Hepatocyte (in vitro differentiated cells): ENCODE data around the gene SELENOF. TPM values are rescaled to one million over a fixed set of nuclear protein-coding genes. Genes with fewer than 3 reads are reported as not detected.

Experiments
- DNase-seq: peaks from one replicate; pipeline ENCODE4 v3.0.0-alpha.2; 2016; ENCODE audit warnings: low spot score
- H2AFZ ChIP-seq: fragments of 200-600 bp; sonication (generic); 2 replicates; pipeline ENCODE4 v1.6.0; 2016; ENCODE audit warnings: antibody characterized with exemption, mild to moderate bottlenecking
- H3K27ac ChIP-seq: fragments of 200-600 bp; sonication (generic); 2 replicates; pipeline ENCODE4 v1.5.1; 2016; ENCODE audit warnings: mild to moderate bottlenecking
- H3K27me3 ChIP-seq: fragments of 200-600 bp; sonication (generic); 2 replicates; pipeline ENCODE4 v1.6.1; 2016
- H3K36me3 ChIP-seq: fragments of 200-600 bp; sonication (generic); replicated peaks from 2 replicates; pipeline ENCODE4 v1.5.1; 2016; ENCODE audit warnings: low read depth; ENCODE audit not compliant: insufficient read depth
- H3K4me1 ChIP-seq: fragments of 200-600 bp; sonication (generic); 2 replicates; pipeline ENCODE4 v1.5.1; 2016; ENCODE audit warnings: mild to moderate bottlenecking, moderate library complexity; ENCODE audit not compliant: insufficient read depth
- H3K4me2 ChIP-seq: fragments of 200-600 bp; sonication (generic); 2 replicates; pipeline ENCODE4 v1.6.0; 2016
- H3K4me3 ChIP-seq: fragments of 200-600 bp; sonication (generic); 2 replicates; pipeline ENCODE4 v1.5.1; 2016; ENCODE audit warnings: mild to moderate bottlenecking
- H3K79me2 ChIP-seq: fragments of 200-600 bp; sonication (generic); 2 replicates; pipeline ENCODE4 v1.6.0; 2017; ENCODE audit warnings: mild to moderate bottlenecking
- H3K9me2 ChIP-seq: fragments of 200-600 bp; sonication (generic); replicated peaks from 2 replicates; pipeline ENCODE4 v1.6.0; 2017; ENCODE audit warnings: mild to moderate bottlenecking; ENCODE audit not compliant: insufficient read depth
- H3K9me3 ChIP-seq: fragments of 200-600 bp; sonication (generic); 2 replicates; pipeline ENCODE4 v1.5.1; 2016; ENCODE audit warnings: low read depth, mild to moderate bottlenecking
- H4K20me1 ChIP-seq: fragments of 200-600 bp; sonication (generic); 2 replicates; pipeline ENCODE4 v1.6.0; 2016; ENCODE audit warnings: mild to moderate bottlenecking; ENCODE audit not compliant: insufficient read depth, poor library complexity, severe bottlenecking
- CTCF ChIP-seq: fragments of 200-600 bp; sonication (generic); IDR thresholded peaks from 2 replicates; pipeline ENCODE4 v1.5.1; 2016; ENCODE audit warnings: antibody characterized with exemption, mild to moderate bottlenecking; ENCODE audit not compliant: poor library complexity
- EZH2 ChIP-seq: fragments of 200-600 bp; sonication (generic); IDR thresholded peaks from 2 replicates; pipeline ENCODE4 v1.6.1; 2016; ENCODE audit warnings: antibody characterized with exemption, mild to moderate bottlenecking, borderline replicate concordance
- EZH2phosphoT487 ChIP-seq: fragments of 200-600 bp; sonication (generic); IDR thresholded peaks from one replicate; pipeline ENCODE4 v1.6.1; 2018; ENCODE audit warnings: antibody characterized with exemption, mild to moderate bottlenecking, low read depth, moderate library complexity; ENCODE audit not compliant: unreplicated experiment, severe bottlenecking
- WGBS: methylation state at CpG from one replicate; pipeline ENCODE4 v1.1.6; 2016; ENCODE audit warnings: low lambda C conversion rate; ENCODE audit errors: missing lambda C conversion rate; 5-methylcytosine and 5-hydroxymethylcytosine counted together
- polyA plus RNA-seq: library from polyadenylated mRNA; unstranded; fragments of >200 nt; fragmentation: Nextera tagmentation; extraction: Ambion mirVana; gene quantifications from 2 replicates; pipeline ENCODE4 v1.2.1, GENCODE V29; 2016
- total RNA-seq: library from RNA; depleted of rRNA; stranded (reverse); fragments of >200 nt; gene quantifications from 2 replicates; pipeline ENCODE4 v1.2.3, GENCODE V29; 2014

Gene SELENOF
- total and polyA plus RNA-seq, 2 experiments from 2014 or later = 168 to 193 TPM

GRCh38 chr1:86865973-86866637 is 47.8 kb downstream of the SELENOF start:
- H3K27ac ChIP-seq = no peak overlapping the region
- no peaks in the 10 kb centered on the region for H3K27me3 ChIP-seq
- no peaks in the 10 kb centered on the region for H3K36me3 ChIP-seq
- H2AFZ ChIP-seq = no peak overlapping the region
- H3K9me3 ChIP-seq = no peaks in the 10 kb centered on the region
- peaks cover 9% of the 10 kb centered on the region for H3K79me2 ChIP-seq
- H3K4me1 ChIP-seq = no peaks in the 10 kb centered on the region
- H3K4me2 ChIP-seq = no peak overlapping the region
- TF ChIP-seq EZH2 (no peak), EZH2phosphoT487 (no peak), CTCF (no peak)
- H3K4me3 ChIP-seq = no peak overlapping the region
- DNase-seq = no peak
- peaks cover 3% of the 10 kb centered on the region for H4K20me1 ChIP-seq
- WGBS = 95% methylated on average over 6 of the region's 6 CpGs
- no peaks in the 10 kb centered on the region for H3K9me2 ChIP-seq

GRCh38 chr1:86862920-86863319 is 51.0 kb downstream of the SELENOF start:
- H3K4me2 ChIP-seq = no peak overlapping the region
- no peaks in the 10 kb centered on the region for H3K27me3 ChIP-seq
- H3K79me2 ChIP-seq = peaks cover 9% of the 10 kb centered on the region
- peaks cover 3% of the 10 kb centered on the region for H4K20me1 ChIP-seq
- H3K27ac ChIP-seq = no peak overlapping the region
- no peaks in the 10 kb centered on the region for H3K36me3 ChIP-seq
- H3K9me3 ChIP-seq = no peaks in the 10 kb centered on the region
- TF ChIP-seq CTCF (no peak), EZH2 (no peak), EZH2phosphoT487 (no peak)
- H3K9me2 ChIP-seq = no peaks in the 10 kb centered on the region
- H3K4me1 ChIP-seq = no peaks in the 10 kb centered on the region
- H3K4me3 ChIP-seq = no peak overlapping the region
- H2AFZ ChIP-seq = no peak overlapping the region
- 93% methylated on average over 2 of the region's 2 CpGs for WGBS
- no peak for DNase-seq

- Histone ChIP-seq H3K79me2 (peaks cover 9% of the 10 kb centered on the region), H3K9me2 (no peaks in the 10 kb centered on the region), H3K4me3 (no peak overlapping the region), H3K4me2 (no peak overlapping the region), H4K20me1 (peaks cover 3% of the 10 kb centered on the region), H3K9me3 (no peaks in the 10 kb centered on the region), H3K27ac (no peak overlapping the region), H2AFZ (no peak overlapping the region), H3K36me3 (no peaks in the 10 kb centered on the region), H3K4me1 (no peaks in the 10 kb centered on the region), H3K27me3 (no peaks in the 10 kb centered on the region)
- TF ChIP-seq CTCF (no peak), EZH2phosphoT487 (no peak), EZH2 (no peak)
- no peak for DNase-seq
- WGBS = 100% methylated on average over 1 of the region's 1 CpG
Observed at GRCh38 chr1:86861424-86861823, 52.5 kb downstream of the SELENOF start.
